Spleen (tissue), 11 donors: Measurements from ENCODE around the gene KCNH5. TPM values are rescaled to one million over a fixed set of nuclear protein-coding genes. Genes with fewer than 3 reads are reported as not detected.

Source experiments
- DNase-seq: peaks from one replicate; pipeline ENCODE4 v3.0.0-alpha.2; 2020
- H3K27ac ChIP-seq, 8 donors: fragments of 200-600 bp; sonication (generic) in 7 of 8; 1 replicate in 4 of 8; 2 replicates in 4 of 8; pipeline versions ENCODE4 v1.5.0 to v1.8.0; 2016 to 2021; ENCODE audit warnings: inconsistent platforms in 4 of 8, mild to moderate bottlenecking in 4 of 8, moderate library complexity in 1 of 8
- H3K27me3 ChIP-seq, 7 donors: fragments of 200-600 bp; sonication (generic) in 6 of 7; replicated peaks in 1 of 7; 1 replicate in 4 of 7; 2 replicates in 3 of 7; pipeline versions ENCODE4 v1.5.0 to v1.8.0; 2016 to 2021; ENCODE audit warnings: inconsistent platforms in 3 of 7, mild to moderate bottlenecking in 1 of 7
- H3K36me3 ChIP-seq, 6 donors: fragments of 200-600 bp; sonication (generic) in 5 of 6; 1 replicate in 4 of 6; 2 replicates in 2 of 6; pipeline versions ENCODE4 v1.5.0 to v1.8.0; 2016 to 2021; ENCODE audit warnings: inconsistent platforms in 2 of 6
- H3K4me1 ChIP-seq, 6 donors: fragments of 200-600 bp; sonication (generic) in 5 of 6; 1 replicate in 3 of 6; 2 replicates in 3 of 6; pipeline versions ENCODE4 v1.5.0 to v1.8.0; 2016 to 2021; ENCODE audit warnings: inconsistent platforms in 3 of 6
- H3K4me3 ChIP-seq, 8 donors: fragments of 200-600 bp; sonication (generic) in 7 of 8; 1 replicate in 4 of 8; 2 replicates in 4 of 8; pipeline versions ENCODE4 v1.5.0 to v1.8.0; 2016 to 2021; ENCODE audit warnings: inconsistent platforms in 4 of 8, mild to moderate bottlenecking in 4 of 8, moderate library complexity in 2 of 8
- H3K9me3 ChIP-seq, 8 donors: fragments of 200-600 bp; sonication (generic) in 7 of 8; 1 replicate in 4 of 8; 2 replicates in 4 of 8; pipeline versions ENCODE4 v1.5.0 to v1.8.0; 2016 to 2021; ENCODE audit warnings: inconsistent platforms in 4 of 8
- CTCF ChIP-seq, 11 experiments: fragments of 200-600 bp in 7 of 11; fragments of 450-650 bp in 4 of 11; sonication (generic) in 4 of 11; IDR thresholded peaks in 8 of 11; conservative IDR thresholded peaks in 3 of 11; 1 replicate in 7 of 11; 2 replicates in 4 of 11; pipeline versions ENCODE4 v1.4.0 to v1.8.0; 2016 to 2021; ENCODE audit warnings: antibody characterized with exemption in 11 of 11, inconsistent platforms in 4 of 11, mild to moderate bottlenecking in 1 of 11
- POLR2A ChIP-seq, 3 donors: fragments of 450-650 bp; IDR thresholded peaks; one replicate each; pipeline ENCODE4 v1.5.1; 2017; ENCODE audit warnings: antibody characterized with exemption in 3 of 3, mild to moderate bottlenecking in 1 of 3
- POLR2AphosphoS5 ChIP-seq, 3 donors: sonication (generic); formaldehyde crosslinking; IDR thresholded peaks; one replicate each; pipeline ENCODE4 v1.5.1; 2017; ENCODE audit warnings: antibody characterized with exemption in 3 of 3
- WGBS, 5 donors: extraction: QIAGEN DNeasy Blood & Tissue Kit in 3 of 5; methylation state at CpG; one replicate each; pipeline versions ENCODE4 v1.1.5 to v1.1.7; 2013 to 2018; 5-methylcytosine and 5-hydroxymethylcytosine counted together
- intact Hi-C: fragments of 100-400 bp; cut with DNase I; formaldehyde crosslinking; loops from one replicate; pipeline ENCODE4 v1.15.0; 2023; ENCODE audit warnings: low total_unique reads
- polyA plus RNA-seq, 3 donors: library from polyadenylated mRNA; stranded (reverse); fragments of 200-250 nt; gene quantifications; one replicate each; pipeline ENCODE4 v1.2.1, GENCODE V29; 2013
- total RNA-seq, 7 donors: library from RNA; depleted of rRNA in 3 of 7; stranded (reverse); fragments of >200 nt in 3 of 7; fragmentation: NEBNext Ultra II Directional in 4 of 7; extraction: Animal tissue kit (Norgen Biotek cat#: 25700) in 4 of 7; gene quantifications; one replicate each; pipeline versions ENCODE4 v1.1.0 to v1.2.1, GENCODE V29; 2016 to 2021
- donor health status: healthy with polysubstance abuse.
- donor health status: DM: no; HTN: no; CAD: no; lungs with moderate emphysema.
- donor health status: DM: no; HTN: no; CAD: no.
- donor health status: Bipolar disorder and iron deficiency.
- donor health status: healthy.
- donor health status: DM: no; HTN: no; CAD: no.
- donor health status: DM: yes; HTN: yes; CAD: no.

Gene KCNH5
- total and polyA plus RNA-seq, 10 donors: 0.02 to 0.03 (median 0.03) TPM; not detected in 6

GRCh38 chr14:62778310-62778709, 266.9 kb downstream of the KCNH5 start:
- WGBS, 5 donors: 62 to 77% (median 71%) methylated on average over 2 of the region's 2 CpGs
- Histone ChIP-seq H3K27ac (no peak overlapping the region), H3K4me1 (no peaks in the 10 kb centered on the region), H3K27me3 (no peaks in the 10 kb centered on the region), H3K36me3 (no peaks in the 10 kb centered on the region), H3K9me3 (peaks cover 0 to 25% (median 11%) of the 10 kb centered on the region in 8 donors), H3K4me3 (no peak overlapping the region)
- TF ChIP-seq POLR2AphosphoS5 (IDR thresholded peaks at IDR 0.05) (no peak), CTCF (IDR thresholded peaks at IDR 0.05 in 8 of 11, conservative IDR thresholded peaks at IDR 0.05 in 3 of 11) (no peak), POLR2A (IDR thresholded peaks at IDR 0.05) (no peak)
- intact Hi-C loops: no loop called here
- no peak for DNase-seq

- no peak for TF ChIP-seq CTCF (IDR thresholded peaks at IDR 0.05 in 8 of 11, conservative IDR thresholded peaks at IDR 0.05 in 3 of 11)
- no peak for TF ChIP-seq POLR2A (IDR thresholded peaks at IDR 0.05)
- no peak for TF ChIP-seq POLR2AphosphoS5 (IDR thresholded peaks at IDR 0.05)
- no peak overlapping the region for H3K27ac ChIP-seq
- intact Hi-C loops: no loop called here
- peaks cover 0 to 25% (median 11%) of the 10 kb centered on the region in 8 donors for H3K9me3 ChIP-seq
- no peak overlapping the region for H3K4me3 ChIP-seq
- DNase-seq: no peak
- no peaks in the 10 kb centered on the region for H3K27me3 ChIP-seq
- H3K4me1 ChIP-seq: no peaks in the 10 kb centered on the region
- WGBS, 5 donors: 55 to 82% (median 64%) methylated on average over 2 of the region's 2 CpGs
- H3K36me3 ChIP-seq: no peaks in the 10 kb centered on the region
Observed at GRCh38 chr14:62777510-62777909, 267.7 kb downstream of the KCNH5 start.

- H3K4me1 ChIP-seq: no peaks in the 10 kb centered on the region
- no peaks in the 10 kb centered on the region for H3K36me3 ChIP-seq
- TF ChIP-seq POLR2A (IDR thresholded peaks at IDR 0.05): no peak
- TF ChIP-seq CTCF (IDR thresholded peaks at IDR 0.05 in 8 of 11, conservative IDR thresholded peaks at IDR 0.05 in 3 of 11): no peak
- TF ChIP-seq POLR2AphosphoS5 (IDR thresholded peaks at IDR 0.05): no peak
- H3K27ac ChIP-seq: no peak overlapping the region
- no peak overlapping the region for H3K4me3 ChIP-seq
- no peaks in the 10 kb centered on the region for H3K27me3 ChIP-seq
- intact Hi-C loops: no loop called here
- WGBS, 5 donors: 85 to 96% (median 91%) methylated on average over 1 of the region's 1 CpG
- no peak for DNase-seq
- peaks cover 0 to 16% (median 8%) of the 10 kb centered on the region in 8 donors for H3K9me3 ChIP-seq
Observed at GRCh38 chr14:62776300-62776699, 269.0 kb downstream of the KCNH5 start.

- H3K4me3 ChIP-seq: no peak overlapping the region
- peaks cover 0 to 5% (median 0%) of the 10 kb centered on the region in 8 donors for H3K9me3 ChIP-seq
- no peak for DNase-seq
- WGBS, 5 donors: 67 to 79% (median 76%) methylated on average over 2 of the region's 2 CpGs
- no peaks in the 10 kb centered on the region for H3K27me3 ChIP-seq
- TF ChIP-seq POLR2AphosphoS5 (IDR thresholded peaks at IDR 0.05) (no peak), CTCF (IDR thresholded peaks at IDR 0.05 in 8 of 11, conservative IDR thresholded peaks at IDR 0.05 in 3 of 11) (no peak), POLR2A (IDR thresholded peaks at IDR 0.05) (no peak)
- no peaks in the 10 kb centered on the region for H3K36me3 ChIP-seq
- no peak overlapping the region for H3K27ac ChIP-seq
- H3K4me1 ChIP-seq: no peaks in the 10 kb centered on the region
- intact Hi-C loops: no loop called here
Observed at GRCh38 chr14:62768753-62769152, 276.5 kb downstream of the KCNH5 start.
